Measurements from ENCODE around the gene DDX27.

The DDX27 gene

GRCh38 chr20:49247792-49248191 is 28.6 kb downstream of the DDX27 start:
- H3K27ac ChIP-seq (ENCODE audit: low read depth, low read length): no peak overlapping the region
- no peaks in the 10 kb centered on the region for H3K27me3 ChIP-seq (ENCODE audit: insufficient read depth, low read length)
- H3K79me2 ChIP-seq (ENCODE audit: control insufficient read depth, insufficient read depth, low read length, unreplicated experiment): no peaks in the 10 kb centered on the region
- no peaks in the 10 kb centered on the region for H3K4me1 ChIP-seq (ENCODE audit: control insufficient read depth, insufficient read depth, low read length, unreplicated experiment)
- H2AFZ ChIP-seq (ENCODE audit: low read length, unreplicated experiment): no peak overlapping the region
- peaks cover 12% of the 10 kb centered on the region for H3K36me3 ChIP-seq (ENCODE audit: insufficient read depth, low read length)
- H3K4me3 ChIP-seq (ENCODE audit: low read depth, low read length): no peak overlapping the region

DNA sequence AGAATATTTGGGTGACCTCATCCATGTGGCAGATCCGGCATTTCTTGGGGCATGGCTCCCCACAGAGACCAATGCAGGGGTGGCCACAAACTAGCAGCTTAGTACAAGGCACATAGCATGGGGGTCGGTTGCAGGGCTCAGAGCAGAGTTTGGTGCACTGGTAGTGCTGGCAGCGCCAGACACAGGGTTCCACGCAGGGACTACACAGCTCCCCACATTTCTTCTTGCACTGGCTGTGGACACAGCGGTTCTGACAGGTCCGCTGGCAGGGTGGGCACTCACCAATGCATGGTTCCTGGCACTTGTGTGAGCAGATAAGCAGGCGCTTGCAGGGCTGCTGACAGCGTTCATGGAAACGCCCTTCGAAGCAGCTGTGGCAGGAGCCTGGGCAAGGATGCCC is 29.1 kb downstream of the DDX27 start:
- Histone ChIP-seq H2AFZ (ENCODE audit: low read length, unreplicated experiment) (no peak overlapping the region), H3K36me3 (ENCODE audit: insufficient read depth, low read length) (peaks cover 17% of the 10 kb centered on the region), H3K27ac (ENCODE audit: low read depth, low read length) (no peak overlapping the region), H3K79me2 (ENCODE audit: control insufficient read depth, insufficient read depth, low read length, unreplicated experiment) (no peaks in the 10 kb centered on the region), H3K27me3 (ENCODE audit: insufficient read depth, low read length) (no peaks in the 10 kb centered on the region), H3K4me1 (ENCODE audit: control insufficient read depth, insufficient read depth, low read length, unreplicated experiment) (no peaks in the 10 kb centered on the region), H3K4me3 (ENCODE audit: low read depth, low read length) (no peak overlapping the region)

- H3K4me1 ChIP-seq (ENCODE audit: control insufficient read depth, insufficient read depth, low read length, unreplicated experiment): no peaks in the 10 kb centered on the region
- no peak overlapping the region for H3K4me3 ChIP-seq (ENCODE audit: low read depth, low read length)
- no peaks in the 10 kb centered on the region for H3K27me3 ChIP-seq (ENCODE audit: insufficient read depth, low read length)
- no peak overlapping the region for H2AFZ ChIP-seq (ENCODE audit: low read length, unreplicated experiment)
- H3K36me3 ChIP-seq (ENCODE audit: insufficient read depth, low read length): peaks cover 18% of the 10 kb centered on the region
- no peaks in the 10 kb centered on the region for H3K79me2 ChIP-seq (ENCODE audit: control insufficient read depth, insufficient read depth, low read length, unreplicated experiment)
- no peak overlapping the region for H3K27ac ChIP-seq (ENCODE audit: low read depth, low read length)
Measured at GRCh38 chr20:49248879-49249665, 29.9 kb downstream of the DDX27 start.

DNA sequence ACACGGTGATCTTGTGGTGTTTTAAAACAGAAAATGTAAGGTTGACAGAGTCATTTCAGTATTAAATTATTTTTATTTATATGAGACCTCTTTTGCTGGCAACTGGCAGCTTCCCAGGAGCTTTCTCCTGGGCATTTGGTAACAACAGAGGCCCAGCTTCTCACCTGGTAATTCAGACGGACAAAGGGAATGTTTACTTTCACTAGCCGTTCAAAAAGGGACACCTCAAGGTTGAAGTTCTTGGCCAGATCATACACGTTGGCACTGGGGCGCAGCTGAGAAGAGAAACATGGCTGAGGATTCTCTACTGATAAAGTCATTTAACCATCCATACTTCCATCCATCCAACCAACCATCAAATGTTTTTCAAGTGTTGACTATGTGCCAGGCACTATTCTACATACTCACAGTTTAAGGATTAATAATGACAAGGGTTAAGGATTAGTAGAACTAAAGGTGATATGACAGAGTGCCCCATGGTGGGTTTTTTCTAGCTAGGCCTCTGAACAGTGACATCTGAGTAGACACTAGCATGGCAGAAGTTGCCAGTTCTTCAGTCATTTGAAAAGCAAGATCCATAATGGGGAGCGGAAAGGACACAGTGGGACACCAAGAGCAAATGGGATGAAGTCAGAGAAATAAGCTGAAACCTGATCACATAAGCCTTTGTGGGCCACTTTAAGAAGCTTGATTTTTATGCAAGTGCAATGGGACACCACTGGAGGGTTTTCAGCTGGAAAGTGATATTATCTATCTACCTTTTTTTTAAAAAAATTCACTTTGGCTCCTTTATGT is 33.5 kb downstream of the DDX27 start:
- Histone ChIP-seq H3K4me1 (ENCODE audit: control insufficient read depth, insufficient read depth, low read length, unreplicated experiment) (no peaks in the 10 kb centered on the region), H3K79me2 (ENCODE audit: control insufficient read depth, insufficient read depth, low read length, unreplicated experiment) (no peaks in the 10 kb centered on the region), H2AFZ (ENCODE audit: low read length, unreplicated experiment) (no peak overlapping the region), H3K27me3 (ENCODE audit: insufficient read depth, low read length) (no peaks in the 10 kb centered on the region), H3K36me3 (ENCODE audit: insufficient read depth, low read length) (peaks cover 39% of the 10 kb centered on the region), H3K4me3 (ENCODE audit: low read depth, low read length) (no peak overlapping the region), H3K27ac (ENCODE audit: low read depth, low read length) (no peak overlapping the region)

- Histone ChIP-seq H3K79me2 (ENCODE audit: control insufficient read depth, insufficient read depth, low read length, unreplicated experiment) (peaks cover 9% of the 10 kb centered on the region), H2AFZ (ENCODE audit: low read length, unreplicated experiment) (no peak overlapping the region), H3K27me3 (ENCODE audit: insufficient read depth, low read length) (no peaks in the 10 kb centered on the region), H3K4me1 (ENCODE audit: control insufficient read depth, insufficient read depth, low read length, unreplicated experiment) (peaks cover 10% of the 10 kb centered on the region), H3K4me3 (ENCODE audit: low read depth, low read length) (no peak overlapping the region), H3K36me3 (ENCODE audit: insufficient read depth, low read length) (peaks cover 51% of the 10 kb centered on the region), H3K27ac (ENCODE audit: low read depth, low read length) (no peak overlapping the region)
Measured at GRCh38 chr20:49256261-49256660, 37.0 kb downstream of the DDX27 start.

GRCh38 chr20:49259284-49259683 is 40.1 kb downstream of the DDX27 start:
- Histone ChIP-seq H3K79me2 (ENCODE audit: control insufficient read depth, insufficient read depth, low read length, unreplicated experiment) (peaks cover 24% of the 10 kb centered on the region), H2AFZ (ENCODE audit: low read length, unreplicated experiment) (no peak overlapping the region), H3K4me3 (ENCODE audit: low read depth, low read length) (no peak overlapping the region), H3K27ac (ENCODE audit: low read depth, low read length) (no peak overlapping the region), H3K36me3 (ENCODE audit: insufficient read depth, low read length) (peaks cover 56% of the 10 kb centered on the region), H3K27me3 (ENCODE audit: insufficient read depth, low read length) (no peaks in the 10 kb centered on the region), H3K4me1 (ENCODE audit: control insufficient read depth, insufficient read depth, low read length, unreplicated experiment) (peaks cover 10% of the 10 kb centered on the region)

DNA sequence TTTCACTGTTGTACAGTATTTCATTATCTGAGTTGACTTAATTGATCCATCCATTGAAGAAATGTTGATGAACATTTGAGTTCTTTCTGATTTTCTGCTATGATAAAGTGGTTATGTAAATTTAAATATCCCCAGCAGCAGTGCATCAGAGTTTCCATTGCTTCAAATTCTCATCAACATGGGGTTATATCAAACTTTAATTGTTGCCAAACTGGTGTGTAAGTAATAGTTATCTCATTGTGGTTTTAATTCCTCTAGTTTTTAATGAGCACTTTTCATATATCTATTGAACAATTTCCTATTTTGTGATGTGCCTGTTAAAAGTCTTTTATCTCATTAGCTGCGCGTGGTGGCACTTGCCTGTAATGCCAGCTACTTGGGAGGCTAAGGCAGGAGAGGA is 40.6 kb downstream of the DDX27 start:
- H3K36me3 ChIP-seq (ENCODE audit: insufficient read depth, low read length): peaks cover 58% of the 10 kb centered on the region
- peaks cover 10% of the 10 kb centered on the region for H3K4me1 ChIP-seq (ENCODE audit: control insufficient read depth, insufficient read depth, low read length, unreplicated experiment)
- no peak overlapping the region for H3K4me3 ChIP-seq (ENCODE audit: low read depth, low read length)
- peaks cover 28% of the 10 kb centered on the region for H3K79me2 ChIP-seq (ENCODE audit: control insufficient read depth, insufficient read depth, low read length, unreplicated experiment)
- H3K27me3 ChIP-seq (ENCODE audit: insufficient read depth, low read length): no peaks in the 10 kb centered on the region
- H2AFZ ChIP-seq (ENCODE audit: low read length, unreplicated experiment): no peak overlapping the region
- H3K27ac ChIP-seq (ENCODE audit: low read depth, low read length): no peak overlapping the region

DNA sequence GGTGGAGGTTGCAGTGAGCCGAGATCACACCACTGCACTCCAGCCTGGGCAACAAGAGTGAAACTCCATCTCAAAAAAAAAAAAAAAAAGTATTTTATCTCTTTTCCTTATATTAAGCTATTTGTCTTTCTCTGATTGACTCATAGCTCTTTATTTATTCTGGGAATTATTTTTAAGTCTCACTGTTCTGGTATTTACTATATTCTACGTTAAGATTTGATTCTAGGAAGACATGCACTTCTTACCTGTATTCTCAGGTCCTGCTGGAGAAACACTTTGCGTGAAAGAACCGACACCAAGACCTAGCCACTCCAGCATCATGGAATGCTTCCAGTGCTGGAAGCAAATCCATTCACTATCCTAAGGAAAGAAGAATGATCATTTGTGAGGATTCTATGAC is 41.0 kb downstream of the DDX27 start:
- no peak overlapping the region for H3K4me3 ChIP-seq (ENCODE audit: low read depth, low read length)
- peaks cover 58% of the 10 kb centered on the region for H3K36me3 ChIP-seq (ENCODE audit: insufficient read depth, low read length)
- H3K27ac ChIP-seq (ENCODE audit: low read depth, low read length): no peak overlapping the region
- H2AFZ ChIP-seq (ENCODE audit: low read length, unreplicated experiment): no peak overlapping the region
- no peaks in the 10 kb centered on the region for H3K27me3 ChIP-seq (ENCODE audit: insufficient read depth, low read length)
- peaks cover 32% of the 10 kb centered on the region for H3K79me2 ChIP-seq (ENCODE audit: control insufficient read depth, insufficient read depth, low read length, unreplicated experiment)
- peaks cover 10% of the 10 kb centered on the region for H3K4me1 ChIP-seq (ENCODE audit: control insufficient read depth, insufficient read depth, low read length, unreplicated experiment)

DNA sequence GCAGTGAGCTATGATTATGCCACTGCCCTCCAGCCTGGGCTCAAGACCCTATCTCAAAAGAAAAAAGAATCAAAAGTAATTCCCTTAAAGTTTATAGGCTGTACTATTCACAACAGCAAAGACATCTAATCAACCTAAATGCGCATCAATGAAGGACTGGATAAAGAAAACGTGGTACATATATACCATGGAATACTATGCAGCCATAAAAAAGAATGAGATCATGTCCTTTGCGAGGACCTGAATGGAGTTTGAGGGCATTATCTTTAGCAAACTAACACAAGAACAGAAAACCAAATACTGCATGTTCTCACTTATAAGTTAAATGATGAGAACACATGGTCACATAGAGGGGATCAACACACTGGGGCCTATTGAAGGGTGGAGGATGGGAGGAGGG is 42.0 kb downstream of the DDX27 start:
- peaks cover 41% of the 10 kb centered on the region for H3K79me2 ChIP-seq (ENCODE audit: control insufficient read depth, insufficient read depth, low read length, unreplicated experiment)

DNA sequence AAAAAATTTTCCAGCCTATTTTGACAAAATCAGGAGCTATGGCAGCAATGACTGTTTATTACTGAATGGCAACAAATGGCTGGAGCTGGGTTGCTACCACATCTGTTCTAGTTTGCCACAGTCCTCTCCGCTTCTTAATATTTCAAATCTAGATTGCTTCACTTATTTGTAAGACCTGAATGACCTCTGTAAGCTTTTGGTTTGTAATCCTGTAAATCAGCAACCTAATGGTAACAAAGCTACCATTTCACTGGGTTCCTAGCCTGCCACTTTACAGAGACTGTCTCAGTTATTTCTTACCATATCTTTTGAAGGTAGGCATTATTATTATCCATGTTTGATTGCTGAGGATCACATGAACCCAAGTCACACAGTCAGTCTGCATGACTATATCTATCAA is 43.2 kb downstream of the DDX27 start:
- H3K27ac ChIP-seq (ENCODE audit: low read depth, low read length): no peak overlapping the region
- H3K27me3 ChIP-seq (ENCODE audit: insufficient read depth, low read length): no peaks in the 10 kb centered on the region
- H3K79me2 ChIP-seq (ENCODE audit: control insufficient read depth, insufficient read depth, low read length, unreplicated experiment): peaks cover 53% of the 10 kb centered on the region
- peaks cover 18% of the 10 kb centered on the region for H3K4me1 ChIP-seq (ENCODE audit: control insufficient read depth, insufficient read depth, low read length, unreplicated experiment)
- no peak overlapping the region for H3K4me3 ChIP-seq (ENCODE audit: low read depth, low read length)
- H3K36me3 ChIP-seq (ENCODE audit: insufficient read depth, low read length): peaks cover 39% of the 10 kb centered on the region
- no peak overlapping the region for H2AFZ ChIP-seq (ENCODE audit: low read length, unreplicated experiment)

More for the DNA sequence above, 42.0 kb downstream of the DDX27 start:
- no peaks in the 10 kb centered on the region for H3K27me3 ChIP-seq (ENCODE audit: insufficient read depth, low read length)
- H2AFZ ChIP-seq (ENCODE audit: low read length, unreplicated experiment): no peak overlapping the region
- H3K4me3 ChIP-seq (ENCODE audit: low read depth, low read length): no peak overlapping the region
- no peak overlapping the region for H3K27ac ChIP-seq (ENCODE audit: low read depth, low read length)
- peaks cover 49% of the 10 kb centered on the region for H3K36me3 ChIP-seq (ENCODE audit: insufficient read depth, low read length)
- H3K4me1 ChIP-seq (ENCODE audit: control insufficient read depth, insufficient read depth, low read length, unreplicated experiment): peaks cover 10% of the 10 kb centered on the region

- peaks cover 60% of the 10 kb centered on the region for H3K36me3 ChIP-seq (ENCODE audit: insufficient read depth, low read length)
Measured at GRCh38 chr20:49267327-49267726, 48.1 kb downstream of the DDX27 start.

More at GRCh38 chr20:49267327-49267726, 48.1 kb downstream of the DDX27 start:
- no peak overlapping the region for H2AFZ ChIP-seq (ENCODE audit: low read length, unreplicated experiment)
- H3K4me1 ChIP-seq (ENCODE audit: control insufficient read depth, insufficient read depth, low read length, unreplicated experiment): peaks cover 38% of the 10 kb centered on the region
- peak overlapping the region; percentile 47 for H3K4me3 ChIP-seq (ENCODE audit: low read depth, low read length)
- H3K79me2 ChIP-seq (ENCODE audit: control insufficient read depth, insufficient read depth, low read length, unreplicated experiment): peaks cover 91% of the 10 kb centered on the region
- H3K27ac ChIP-seq (ENCODE audit: low read depth, low read length): no peak overlapping the region
- no peaks in the 10 kb centered on the region for H3K27me3 ChIP-seq (ENCODE audit: insufficient read depth, low read length)

Measured in ACC112 (cell line).